A673 (cell line): ENCODE data around the gene WDR17. TPM values are rescaled to one million over a fixed set of nuclear protein-coding genes. Genes with fewer than 3 reads are reported as not detected.

Experiments used
- BruUV-seq: library from RNA; stranded (reverse); fragments of 400-500 nt; replicated peaks from 2 replicates; lab custom pipeline; 2021; lab: Mats Ljungman, UMichigan
- CTCF ChIA-PET: fragments of 300-600 bp; sonication (Branson Sonifier 250); formaldehyde crosslinking; loops from one replicate; lab custom pipeline; 2022; ENCODE audit warnings: antibody characterized with exemption; lab: Charles Lee
- POLR2A ChIA-PET: fragments of 300-600 bp; sonication (Branson Sonifier 250); formaldehyde crosslinking; loops from one replicate; lab custom pipeline; 2022; ENCODE audit warnings: antibody characterized with exemption; ENCODE audit not compliant: low non-redundant PET; lab: Charles Lee
- DNase-seq: peaks from one replicate; pipeline ENCODE4 v3.0.0-alpha.2; 2015; ENCODE audit warnings: low spot score
- H3K27ac ChIP-seq: fragments of 200-600 bp; sonication (generic); 2 replicates; pipeline ENCODE4 v1.5.1; 2016; ENCODE audit warnings: mixed run types, low read depth, mild to moderate bottlenecking, mixed read lengths, antibody characterized with exemption, low read length; ENCODE audit not compliant: poor library complexity, severe bottlenecking
- H3K27me3 ChIP-seq: fragments of 200-600 bp; sonication (generic); replicated peaks from 2 replicates; pipeline ENCODE4 v1.6.1; 2017; ENCODE audit warnings: mixed run types, low read depth, mild to moderate bottlenecking, mixed read lengths, antibody characterized with exemption, low read length; ENCODE audit not compliant: insufficient read depth, poor library complexity
- H3K36me3 ChIP-seq: fragments of 200-600 bp; sonication (generic); 2 replicates; pipeline ENCODE4 v1.6.1; 2016; ENCODE audit warnings: mixed run types, mild to moderate bottlenecking, mixed read lengths, antibody characterized with exemption, low read length; ENCODE audit not compliant: insufficient read depth, poor library complexity, severe bottlenecking
- H3K4me1 ChIP-seq: fragments of 200-600 bp; sonication (generic); 2 replicates; pipeline ENCODE4 v1.6.1; 2017; ENCODE audit warnings: mixed run types, mild to moderate bottlenecking, mixed read lengths, antibody characterized with exemption, low read length; ENCODE audit not compliant: insufficient read depth, poor library complexity, severe bottlenecking
- H3K4me3 ChIP-seq: fragments of 200-600 bp; sonication (generic); 2 replicates; pipeline ENCODE4 v1.5.1; 2016; ENCODE audit warnings: low read depth, mixed run types, mild to moderate bottlenecking, mixed read lengths, low read length; ENCODE audit not compliant: poor library complexity, severe bottlenecking
- H3K9me3 ChIP-seq: fragments of 200-600 bp; sonication (generic); 2 replicates; pipeline ENCODE4 v1.6.1; 2016; ENCODE audit warnings: mixed run types, low read depth, mild to moderate bottlenecking, mixed read lengths, antibody characterized with exemption, low read length; ENCODE audit not compliant: poor library complexity, severe bottlenecking
- CTCF ChIP-seq: fragments of 300-800, 200-600 bp; sonication (generic); conservative IDR thresholded peaks from 2 replicates; pipeline ENCODE4 v1.5.1; 2017; ENCODE audit warnings: low read depth, mild to moderate bottlenecking, antibody characterized with exemption, low read length, moderate library complexity, mixed read lengths
- EZH2 ChIP-seq: fragments of 200-600 bp; sonication (generic); IDR thresholded peaks from 2 replicates; pipeline ENCODE4 v1.6.1; 2017; ENCODE audit warnings: borderline replicate concordance, low read depth, mild to moderate bottlenecking, mixed read lengths, antibody characterized with exemption, low read length; ENCODE audit not compliant: poor library complexity, severe bottlenecking
- intact Hi-C: fragments of 100-400 bp; cut with micrococcal nuclease; formaldehyde crosslinking; loops from one replicate; pipeline ENCODE4 v1.10.0; 2022; ENCODE audit not compliant: unreplicated experiment
- total RNA-seq: library from RNA; stranded (reverse); gene quantifications from 2 replicates; pipeline ENCODE4 v1.2.3, GENCODE V29; 2021

WDR17 gene
- total RNA-seq, 1 experiment from 2014 or later, result 6.9 TPM

- TF ChIP-seq CTCF, result no peak
- TF ChIP-seq EZH2, result no peak
- Histone ChIP-seq H3K36me3 (no peaks in the 10 kb centered on the region), H3K4me3 (no peak overlapping the region), H3K4me1 (no peaks in the 10 kb centered on the region), H3K27me3 (no peaks in the 10 kb centered on the region), H3K9me3 (no peaks in the 10 kb centered on the region), H3K27ac (no peak overlapping the region)
- DNase-seq, result no peak
- intact Hi-C loops, result no loop called here
- POLR2A ChIA-PET, result no interaction called here
- BruUV-seq, result no TSS peak
- CTCF ChIA-PET, result no interaction called here
Measured at GRCh38 chr4:176142253-176142652, 76.6 kb downstream of the WDR17 start.

- TF ChIP-seq EZH2, result no peak
- TF ChIP-seq CTCF, result no peak
- intact Hi-C loops, result loop anchor here (5.0 kb wide), 1 partner anchor 192 kb away; no protein-coding TSS in a partner anchor
- BruUV-seq, result no TSS peak
- no peak overlapping the region for H3K4me3 ChIP-seq
- DNase-seq, result no peak
- H3K9me3 ChIP-seq, result no peaks in the 10 kb centered on the region
- CTCF ChIA-PET, result interaction anchor here (1.0 kb wide), 1 partner anchor 191 kb away, joined by 8 read pairs; no protein-coding TSS in a partner anchor
- H3K27ac ChIP-seq, result no peak overlapping the region
- no peaks in the 10 kb centered on the region for H3K4me1 ChIP-seq
- no peaks in the 10 kb centered on the region for H3K36me3 ChIP-seq
- no peaks in the 10 kb centered on the region for H3K27me3 ChIP-seq
- POLR2A ChIA-PET, result no interaction called here
Measured at GRCh38 chr4:176149680-176150355, 84.2 kb downstream of the WDR17 start.

- no peak overlapping the region for H3K4me3 ChIP-seq
- BruUV-seq, result no TSS peak
- no peaks in the 10 kb centered on the region for H3K36me3 ChIP-seq
- ChIA-PET CTCF (interaction anchor here (1.0 kb wide), 1 partner anchor 191 kb away, joined by 8 read pairs; no protein-coding TSS in a partner anchor), POLR2A (no interaction called here)
- peak; percentile 6 for DNase-seq
- TF ChIP-seq CTCF (peak; percentile 37; the same call in 1 of the 2 replicates), EZH2 (no peak)
- H3K4me1 ChIP-seq, result no peaks in the 10 kb centered on the region
- H3K9me3 ChIP-seq, result no peaks in the 10 kb centered on the region
- intact Hi-C loops, result loop anchor here (5.0 kb wide), 1 partner anchor 192 kb away; no protein-coding TSS in a partner anchor
- H3K27me3 ChIP-seq, result no peaks in the 10 kb centered on the region
- H3K27ac ChIP-seq, result no peak overlapping the region
Measured at GRCh38 chr4:176150356-176150682, 84.7 kb downstream of the WDR17 start.
